Progenitor cell of endocrine pancreas (in vitro differentiated cells): ENCODE data around the gene CYBC1. TPM values are rescaled to one million over a fixed set of nuclear protein-coding genes. Genes with fewer than 3 reads are reported as not detected.

Experiments used
- DNase-seq: peaks from one replicate; pipeline ENCODE4 v3.0.0; 2021; ENCODE audit warnings: low spot score; ENCODE audit not compliant: unreplicated experiment
- H3K27ac Mint-ChIP-seq: 2 replicates; pipeline ENCODE4 v1.8.0; 2021; ENCODE audit warnings: mild to moderate bottlenecking, moderate library complexity, mixed read lengths
- H3K27me3 Mint-ChIP-seq: 2 replicates; pipeline ENCODE4 v1.8.0; 2021; ENCODE audit warnings: mixed read lengths
- H3K36me3 Mint-ChIP-seq: 2 replicates; pipeline ENCODE4 v1.8.0; 2022; ENCODE audit warnings: mixed read lengths; ENCODE audit not compliant: insufficient read depth
- H3K4me1 Mint-ChIP-seq: 2 replicates; pipeline ENCODE4 v1.8.0; 2021; ENCODE audit warnings: low read depth, mixed read lengths
- H3K4me3 Mint-ChIP-seq: 2 replicates; pipeline ENCODE4 v1.8.0; 2021; ENCODE audit warnings: low read depth, mild to moderate bottlenecking, moderate library complexity, mixed read lengths
- H3K9me3 Mint-ChIP-seq: 2 replicates; pipeline ENCODE4 v1.8.0; 2021; ENCODE audit warnings: low read depth, mixed read lengths
- total RNA-seq: library from RNA; stranded (reverse); gene quantifications from 2 replicates; pipeline ENCODE4 v1.2.1, GENCODE V29; 2021
- TF ChIP-seq, protein P1 (sequence below): fragments of 200-600 bp; sonication (generic); IDR thresholded peaks from one replicate; pipeline ENCODE4 v1.5.0; 2021; ENCODE audit warnings: antibody characterized with exemption, mild to moderate bottlenecking; ENCODE audit not compliant: unreplicated experiment

The CYBC1 gene
- total RNA-seq, 1 donor from 2014 or later = 117 TPM

DNA sequence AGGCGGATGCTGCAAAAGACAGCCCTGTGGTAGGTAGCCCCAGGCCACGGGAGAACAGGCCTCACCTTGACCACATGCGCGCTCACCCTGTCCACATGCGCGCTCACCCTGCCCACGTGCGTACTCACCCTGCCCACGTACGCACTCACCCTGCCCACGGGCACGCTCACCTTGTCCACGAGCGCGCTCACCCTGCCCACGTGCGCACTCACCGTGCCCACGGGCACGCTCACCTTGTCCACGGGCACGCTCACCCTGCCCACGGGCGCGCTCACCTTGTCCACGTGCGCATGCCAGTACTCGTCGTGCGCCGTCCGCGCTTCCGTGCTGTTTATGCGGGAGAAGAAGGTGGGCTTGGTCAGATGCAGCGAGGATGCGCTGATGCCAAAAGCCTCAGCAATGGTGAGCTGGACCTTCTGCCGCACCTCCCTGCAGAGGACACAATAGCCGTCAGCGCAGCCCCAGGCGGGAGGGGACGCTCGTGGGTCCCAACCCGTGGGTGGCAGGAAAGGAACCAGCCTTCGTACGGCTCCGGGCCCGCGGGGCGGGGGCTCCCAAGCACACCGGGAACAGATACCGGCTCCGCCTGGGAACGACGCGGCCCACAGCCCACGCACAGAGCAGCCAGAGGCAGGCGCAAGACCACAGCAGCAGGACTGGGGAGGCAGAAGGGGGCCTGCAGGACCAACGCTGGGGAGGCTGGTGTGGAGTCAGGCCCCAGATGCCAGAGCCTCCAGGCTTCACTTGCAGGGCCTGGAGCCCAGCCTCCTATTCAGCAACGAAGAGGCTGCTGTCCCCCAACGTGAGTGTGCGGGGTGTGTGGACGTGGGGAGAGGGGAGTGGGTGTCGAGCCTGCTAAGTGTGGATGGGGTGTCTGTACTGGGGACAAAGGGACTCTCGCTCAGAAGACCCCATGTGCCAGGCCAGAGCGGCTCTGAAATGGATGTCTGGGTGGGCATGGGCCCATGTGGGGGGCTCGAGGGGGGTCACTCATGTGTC is 46.6 kb downstream of the CYBC1 start:
- Mint-ChIP-seq H3K4me3 (no peak overlapping the region), H3K27me3 (no peaks in the 10 kb centered on the region), H3K4me1 (no peaks in the 10 kb centered on the region), H3K36me3 (peaks cover 18% of the 10 kb centered on the region), H3K27ac (no peak overlapping the region), H3K9me3 (no peaks in the 10 kb centered on the region)
- TF ChIP-seq, protein P1, sequence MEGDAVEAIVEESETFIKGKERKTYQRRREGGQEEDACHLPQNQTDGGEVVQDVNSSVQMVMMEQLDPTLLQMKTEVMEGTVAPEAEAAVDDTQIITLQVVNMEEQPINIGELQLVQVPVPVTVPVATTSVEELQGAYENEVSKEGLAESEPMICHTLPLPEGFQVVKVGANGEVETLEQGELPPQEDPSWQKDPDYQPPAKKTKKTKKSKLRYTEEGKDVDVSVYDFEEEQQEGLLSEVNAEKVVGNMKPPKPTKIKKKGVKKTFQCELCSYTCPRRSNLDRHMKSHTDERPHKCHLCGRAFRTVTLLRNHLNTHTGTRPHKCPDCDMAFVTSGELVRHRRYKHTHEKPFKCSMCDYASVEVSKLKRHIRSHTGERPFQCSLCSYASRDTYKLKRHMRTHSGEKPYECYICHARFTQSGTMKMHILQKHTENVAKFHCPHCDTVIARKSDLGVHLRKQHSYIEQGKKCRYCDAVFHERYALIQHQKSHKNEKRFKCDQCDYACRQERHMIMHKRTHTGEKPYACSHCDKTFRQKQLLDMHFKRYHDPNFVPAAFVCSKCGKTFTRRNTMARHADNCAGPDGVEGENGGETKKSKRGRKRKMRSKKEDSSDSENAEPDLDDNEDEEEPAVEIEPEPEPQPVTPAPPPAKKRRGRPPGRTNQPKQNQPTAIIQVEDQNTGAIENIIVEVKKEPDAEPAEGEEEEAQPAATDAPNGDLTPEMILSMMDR = no peak
- no peak for DNase-seq

DNA sequence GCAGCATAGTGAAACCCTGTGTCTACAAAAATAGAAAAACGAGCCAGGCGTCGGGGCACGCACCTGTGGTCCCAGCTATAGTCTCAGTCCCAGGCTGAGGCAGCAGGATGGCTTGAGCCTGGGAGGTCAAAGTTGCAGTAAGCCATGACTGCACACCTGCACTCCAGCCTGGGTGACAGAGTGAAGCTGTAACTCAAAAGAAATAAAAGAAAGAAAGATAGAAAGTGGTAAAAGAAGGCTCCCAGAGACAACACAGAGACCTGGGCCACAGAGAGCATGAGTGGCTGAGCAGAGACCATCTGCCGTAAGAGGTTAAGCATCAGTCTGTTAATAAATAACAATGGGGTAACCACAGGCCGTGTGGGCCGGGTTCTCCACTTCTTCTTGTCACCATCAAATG is 47.7 kb downstream of the CYBC1 start:
- peaks cover 17% of the 10 kb centered on the region for H3K36me3 Mint-ChIP-seq
- H3K27me3 Mint-ChIP-seq = no peaks in the 10 kb centered on the region
- H3K4me1 Mint-ChIP-seq = no peaks in the 10 kb centered on the region
- TF ChIP-seq, protein P1 = no peak
- no peak overlapping the region for H3K27ac Mint-ChIP-seq
- DNase-seq = no peak
- no peak overlapping the region for H3K4me3 Mint-ChIP-seq
- no peaks in the 10 kb centered on the region for H3K9me3 Mint-ChIP-seq

DNA sequence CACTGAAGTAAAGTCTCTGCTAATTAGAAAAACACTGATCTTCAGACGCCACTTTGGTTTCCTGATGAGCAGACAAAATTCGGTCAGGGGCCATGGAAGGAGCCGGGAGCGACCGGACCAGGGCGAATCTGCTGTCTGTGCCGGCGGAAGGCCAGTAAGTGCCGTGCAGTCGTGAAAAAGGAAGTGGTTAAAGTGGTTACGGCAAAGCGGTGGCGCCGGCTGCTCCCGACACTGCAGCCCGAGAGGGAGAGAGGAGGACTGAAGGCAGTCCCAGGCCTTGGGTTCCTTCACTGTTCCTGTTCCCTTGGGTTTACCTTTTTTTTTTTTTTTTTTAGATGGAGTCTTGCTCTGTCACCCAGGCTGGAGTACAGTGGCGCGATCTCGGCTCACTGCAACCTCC is 49.7 kb downstream of the CYBC1 start:
- no peaks in the 10 kb centered on the region for H3K4me1 Mint-ChIP-seq
- no peak for DNase-seq
- H3K27ac Mint-ChIP-seq = no peak overlapping the region
- no peaks in the 10 kb centered on the region for H3K9me3 Mint-ChIP-seq
- TF ChIP-seq, protein P1 = no peak
- H3K36me3 Mint-ChIP-seq = peaks cover 14% of the 10 kb centered on the region
- no peak overlapping the region for H3K4me3 Mint-ChIP-seq
- no peaks in the 10 kb centered on the region for H3K27me3 Mint-ChIP-seq

DNA sequence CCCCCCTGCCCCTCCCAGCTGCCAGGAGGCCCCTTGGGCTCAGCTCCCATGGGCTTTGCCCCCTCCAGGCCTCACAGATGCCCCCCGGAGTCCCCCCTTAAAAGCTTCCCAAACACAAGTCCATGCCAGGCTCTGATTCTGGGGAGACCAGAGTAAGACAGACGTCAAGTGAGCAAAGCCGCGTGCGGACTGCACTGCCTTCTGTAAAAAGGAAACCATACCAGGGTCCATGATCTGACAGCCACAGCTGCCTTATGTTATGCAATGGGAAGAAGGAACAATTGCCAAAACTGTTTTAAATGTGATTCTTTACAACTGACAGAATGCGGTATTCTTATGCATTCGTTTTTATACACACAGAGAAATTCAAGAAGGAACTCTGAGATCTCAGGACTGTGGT is 50.3 kb downstream of the CYBC1 start:
- TF ChIP-seq, protein P1 = no peak
- no peak for DNase-seq
- H3K27me3 Mint-ChIP-seq = no peaks in the 10 kb centered on the region
- H3K36me3 Mint-ChIP-seq = peaks cover 13% of the 10 kb centered on the region
- H3K27ac Mint-ChIP-seq = no peak overlapping the region
- no peak overlapping the region for H3K4me3 Mint-ChIP-seq
- no peaks in the 10 kb centered on the region for H3K9me3 Mint-ChIP-seq
- no peaks in the 10 kb centered on the region for H3K4me1 Mint-ChIP-seq

DNA sequence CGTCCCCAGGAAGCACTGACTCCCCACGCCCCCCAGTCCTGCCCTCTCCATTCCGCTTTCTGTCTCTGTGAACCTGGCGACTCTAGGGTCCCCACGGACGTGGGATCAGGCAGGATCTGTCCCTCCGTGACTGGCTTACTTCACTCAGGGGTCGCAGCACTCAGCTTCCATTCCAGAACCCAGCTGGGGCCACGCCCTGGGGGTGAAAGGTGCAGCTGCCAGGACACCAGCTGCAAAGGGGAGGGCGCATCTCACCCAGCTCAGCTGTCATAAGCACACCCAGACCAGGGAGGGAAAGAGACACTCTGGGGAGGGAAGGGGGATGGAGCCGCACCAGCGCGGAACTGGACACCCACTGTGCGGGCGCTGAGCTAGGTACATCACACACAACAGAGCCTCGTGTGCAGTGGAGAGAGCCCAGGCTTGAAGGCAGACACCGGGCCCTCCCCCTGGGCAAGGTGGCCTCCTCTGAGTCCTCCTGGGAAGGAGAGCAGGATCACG is 50.9 kb downstream of the CYBC1 start:
- no peaks in the 10 kb centered on the region for H3K4me1 Mint-ChIP-seq

More for the DNA sequence above, 50.9 kb downstream of the CYBC1 start:
- Mint-ChIP-seq H3K36me3 (peaks cover 13% of the 10 kb centered on the region), H3K27ac (no peak overlapping the region), H3K27me3 (no peaks in the 10 kb centered on the region), H3K9me3 (no peaks in the 10 kb centered on the region), H3K4me3 (no peak overlapping the region)
- TF ChIP-seq, protein P1 = no peak
- no peak for DNase-seq
